Astrocyte of the hippocampus (primary cell): Measurements from ENCODE around the gene IMMT.

Source experiments
- DNase-seq: peaks from one replicate; pipeline ENCODE4 v3.0.0; 2011; ENCODE audit warnings: low read depth, low spot score

Gene IMMT

GRCh38 chr2:86143307-86143706 lies 52.0 kb downstream of the IMMT start:
- no peak for DNase-seq

GRCh38 chr2:86142436-86143257 lies 52.6 kb downstream of the IMMT start:
- DNase-seq: no peak

GRCh38 chr2:86140969-86141392 lies 54.3 kb downstream of the IMMT start:
- DNase-seq: no peak

- DNase-seq: no peak
Observed at GRCh38 chr2:86139981-86140380, 55.3 kb downstream of the IMMT start.

GRCh38 chr2:86138736-86139625 lies 56.3 kb downstream of the IMMT start:
- no peak for DNase-seq

GRCh38 chr2:86136141-86136540 lies 59.1 kb downstream of the IMMT start:
- DNase-seq: no peak

GRCh38 chr2:86135653-86136052 lies 59.6 kb downstream of the IMMT start:
- peak; percentile 23 for DNase-seq

- DNase-seq: no peak
Observed at GRCh38 chr2:86134709-86135108, 60.6 kb downstream of the IMMT start.

- DNase-seq: no peak
Observed at GRCh38 chr2:86124683-86125082, 70.6 kb downstream of the IMMT start.

- no peak for DNase-seq
Observed at GRCh38 chr2:86123328-86123925, 71.8 kb downstream of the IMMT start.

GRCh38 chr2:86118130-86118529 lies 77.1 kb downstream of the IMMT start:
- no peak for DNase-seq

- DNase-seq: no peak
Observed at GRCh38 chr2:86107031-86107430, 88.2 kb downstream of the IMMT start.

- DNase-seq: peak; percentile 97
Observed at GRCh38 chr2:86105969-86106945, 89.0 kb downstream of the IMMT start, which contains the start of gene PTCD3. PTCD3 (plus strand) TSS chr2:86106235; CDS start chr2:86106248, 13 bp downstream.

- peak; percentile 97 for DNase-seq
Observed at GRCh38 chr2:86105252-86105968, 89.9 kb downstream of the IMMT start, which contains the start of gene POLR1A. POLR1A (minus strand) TSS chr2:86105886; CDS start chr2:86105776, 110 bp downstream.

- no peak for DNase-seq
Observed at GRCh38 chr2:86102157-86102556, 93.1 kb downstream of the IMMT start.

- no peak for DNase-seq
Observed at GRCh38 chr2:86097913-86098312, 97.3 kb downstream of the IMMT start.

GRCh38 chr2:86097114-86097896 lies 98.0 kb downstream of the IMMT start:
- no peak for DNase-seq

- DNase-seq: no peak
Observed at GRCh38 chr2:86094229-86094628, 101.0 kb downstream of the IMMT start.
